Thymus (tissue), 11 donors: ENCODE results near the gene TMEM125. TPM values are rescaled to one million over a fixed set of nuclear protein-coding genes. Genes with fewer than 3 reads are reported as not detected.

Experiments used
- DNase-seq, 9 donors: peaks; one replicate each; pipeline ENCODE4 v3.0.0-alpha.2; 2013; ENCODE audit warnings: low spot score in 9 of 9, low read depth in 6 of 9, missing footprints in 1 of 9
- H3K27ac ChIP-seq, 2 donors: one replicate each; pipeline ENCODE4 v1.5.1; 2013; ENCODE audit warnings: control low read depth in 1 of 2, low read depth in 1 of 2, low read length in 1 of 2, mild to moderate bottlenecking in 1 of 2, moderate library complexity in 1 of 2
- H3K27me3 ChIP-seq, 2 donors: one replicate each; pipeline ENCODE4 v1.5.1; 2013; ENCODE audit warnings: low read length in 1 of 2; ENCODE audit not compliant: control insufficient read depth in 2 of 2, insufficient read depth in 1 of 2
- H3K36me3 ChIP-seq, 2 donors: one replicate each; pipeline ENCODE4 v1.5.1; 2013; ENCODE audit warnings: low read length in 1 of 2, mild to moderate bottlenecking in 1 of 2, moderate library complexity in 1 of 2; ENCODE audit not compliant: control insufficient read depth in 2 of 2, insufficient read depth in 2 of 2
- H3K4me1 ChIP-seq, 2 donors: one replicate each; pipeline ENCODE4 v1.5.1; 2013; ENCODE audit warnings: low read length in 2 of 2; ENCODE audit not compliant: control insufficient read depth in 2 of 2, insufficient read depth in 2 of 2
- H3K4me3 ChIP-seq, 2 donors: one replicate each; pipeline ENCODE4 v1.5.1; 2013; ENCODE audit warnings: low read length in 2 of 2, control low read depth in 1 of 2, mild to moderate bottlenecking in 1 of 2
- H3K9me3 ChIP-seq, 2 donors: one replicate each; pipeline ENCODE4 v1.5.1; 2013; ENCODE audit warnings: low read length in 1 of 2, mild to moderate bottlenecking in 1 of 2; ENCODE audit not compliant: control insufficient read depth in 2 of 2, insufficient read depth in 1 of 2
- WGBS: extraction: QIAGEN DNeasy Blood & Tissue Kit; methylation state at CpG from one replicate; pipeline ENCODE4 v1.1.7; 2013; 5-methylcytosine and 5-hydroxymethylcytosine counted together
- polyA plus RNA-seq: library from polyadenylated mRNA; stranded (reverse); fragments of 200-250 nt; gene quantifications from one replicate; pipeline ENCODE4 v1.2.3, GENCODE V29; 2013
- total RNA-seq: library from RNA; stranded (reverse); fragments of 120-200 nt; gene quantifications from one replicate; pipeline ENCODE4 v1.2.4, GENCODE V29; 2013
- donor health status: healthy.

TMEM125 gene
- total and polyA plus RNA-seq, 2 donors, result 0.42 to 2.4 TPM

- no peaks in the 10 kb centered on the region for H3K4me1 ChIP-seq
- H3K27ac ChIP-seq, result no peak overlapping the region
- WGBS, result 98% methylated on average over 19 of the region's 19 CpGs
- no peaks in the 10 kb centered on the region for H3K9me3 ChIP-seq
- H3K4me3 ChIP-seq, result no peak overlapping the region
- no peaks in the 10 kb centered on the region for H3K27me3 ChIP-seq
- no peaks in the 10 kb centered on the region for H3K36me3 ChIP-seq
- no peak for DNase-seq
Measured at GRCh38 chr1:43312212-43312623, 42.4 kb downstream of the TMEM125 start.

GRCh38 chr1:43312663-43313515 lies 43.1 kb downstream of the TMEM125 start:
- H3K27ac ChIP-seq, result no peak overlapping the region
- no peak for DNase-seq
- H3K9me3 ChIP-seq, result no peaks in the 10 kb centered on the region
- 97% methylated on average over 24 of the region's 24 CpGs for WGBS
- H3K36me3 ChIP-seq, result no peaks in the 10 kb centered on the region
- no peaks in the 10 kb centered on the region for H3K27me3 ChIP-seq
- H3K4me3 ChIP-seq, result no peak overlapping the region
- H3K4me1 ChIP-seq, result no peaks in the 10 kb centered on the region

GRCh38 chr1:43313771-43314170 lies 44.0 kb downstream of the TMEM125 start:
- H3K36me3 ChIP-seq, result no peaks in the 10 kb centered on the region
- H3K27me3 ChIP-seq, result no peaks in the 10 kb centered on the region
- no peak overlapping the region for H3K4me3 ChIP-seq
- no peaks in the 10 kb centered on the region for H3K4me1 ChIP-seq
- WGBS, result 97% methylated on average over 10 of the region's 10 CpGs
- no peak for DNase-seq
- no peak overlapping the region for H3K27ac ChIP-seq
- no peaks in the 10 kb centered on the region for H3K9me3 ChIP-seq

GRCh38 chr1:43314233-43314632 lies 44.5 kb downstream of the TMEM125 start:
- DNase-seq, result no peak
- 97% methylated on average over 5 of the region's 5 CpGs for WGBS
- no peaks in the 10 kb centered on the region for H3K4me1 ChIP-seq
- H3K9me3 ChIP-seq, result no peaks in the 10 kb centered on the region
- H3K4me3 ChIP-seq, result no peak overlapping the region
- no peak overlapping the region for H3K27ac ChIP-seq
- no peaks in the 10 kb centered on the region for H3K27me3 ChIP-seq
- H3K36me3 ChIP-seq, result no peaks in the 10 kb centered on the region

- no peak for DNase-seq
- 97% methylated on average over 3 of the region's 3 CpGs for WGBS
- H3K36me3 ChIP-seq, result no peaks in the 10 kb centered on the region
- no peak overlapping the region for H3K27ac ChIP-seq
- H3K4me1 ChIP-seq, result no peaks in the 10 kb centered on the region
- H3K4me3 ChIP-seq, result no peak overlapping the region
- no peaks in the 10 kb centered on the region for H3K27me3 ChIP-seq
- no peaks in the 10 kb centered on the region for H3K9me3 ChIP-seq
Measured at GRCh38 chr1:43315481-43315880, 45.7 kb downstream of the TMEM125 start.

- no peaks in the 10 kb centered on the region for H3K9me3 ChIP-seq
- H3K36me3 ChIP-seq, result no peaks in the 10 kb centered on the region
- no peak for DNase-seq
- H3K4me3 ChIP-seq, result no peak overlapping the region
- WGBS, result 97% methylated on average over 10 of the region's 10 CpGs
- no peaks in the 10 kb centered on the region for H3K4me1 ChIP-seq
- no peaks in the 10 kb centered on the region for H3K27me3 ChIP-seq
- no peak overlapping the region for H3K27ac ChIP-seq
Measured at GRCh38 chr1:43315963-43316737, 46.4 kb downstream of the TMEM125 start.

- no peaks in the 10 kb centered on the region for H3K4me1 ChIP-seq
- DNase-seq, result no peak
- H3K27me3 ChIP-seq, result no peaks in the 10 kb centered on the region
- no peak overlapping the region for H3K4me3 ChIP-seq
- no peak overlapping the region for H3K27ac ChIP-seq
- H3K36me3 ChIP-seq, result no peaks in the 10 kb centered on the region
- 95% methylated on average over 16 of the region's 16 CpGs for WGBS
- H3K9me3 ChIP-seq, result no peaks in the 10 kb centered on the region
Measured at GRCh38 chr1:43316738-43317520, 47.1 kb downstream of the TMEM125 start.

- DNase-seq, result no peak
- 96% methylated on average over 15 of the region's 15 CpGs for WGBS
- no peaks in the 10 kb centered on the region for H3K27me3 ChIP-seq
- H3K4me1 ChIP-seq, result no peaks in the 10 kb centered on the region
- no peak overlapping the region for H3K4me3 ChIP-seq
- no peak overlapping the region for H3K27ac ChIP-seq
- H3K36me3 ChIP-seq, result no peaks in the 10 kb centered on the region
- H3K9me3 ChIP-seq, result no peaks in the 10 kb centered on the region
Measured at GRCh38 chr1:43317817-43318471, 48.2 kb downstream of the TMEM125 start.
